WTC11 (cell line): ENCODE results near the gene CLCF1.

Experiments
- CTCF ChIP-seq: fragments of 200-600 bp; IDR thresholded peaks from 2 replicates; pipeline ENCODE4 v1.8.0; 2022; ENCODE audit warnings: antibody characterized with exemption
- FOXJ3 ChIP-seq: sonication (generic); formaldehyde crosslinking; IDR thresholded peaks from 2 replicates; pipeline ENCODE4 v1.9.0; 2021; ENCODE audit warnings: missing genetic modification reagents, mild to moderate bottlenecking, borderline replicate concordance
- JUN ChIP-seq: sonication (generic); formaldehyde crosslinking; IDR thresholded peaks from 2 replicates; pipeline ENCODE4 v1.8.0; 2023; ENCODE audit warnings: mild to moderate bottlenecking, missing genetic modification reagents
- PRDM15 ChIP-seq: sonication (generic); formaldehyde crosslinking; IDR thresholded peaks from 2 replicates; pipeline ENCODE4 v1.8.0; 2022; ENCODE audit warnings: missing genetic modification reagents
- ZNF512 ChIP-seq: sonication (generic); formaldehyde crosslinking; IDR thresholded peaks from 2 replicates; pipeline ENCODE4 v1.8.1; 2022; ENCODE audit warnings: missing genetic modification reagents, borderline replicate concordance

GRCh38 chr11:67422891-67423290 is 49.5 kb upstream of the CLCF1 start:
- no peak for TF ChIP-seq JUN (CRISPR knock-in tag)
- TF ChIP-seq FOXJ3 (CRISPR knock-in tag): no peak
- no peak for TF ChIP-seq CTCF
- no peak for TF ChIP-seq PRDM15
- TF ChIP-seq ZNF512 (CRISPR knock-in tag): no peak
